ENCODE measurements around the gene IL13. TPM values are rescaled to one million over a fixed set of nuclear protein-coding genes. Genes with fewer than 3 reads are reported as not detected.

IL13 gene
- total RNA-seq: not detected in 2 replicates

DNA sequence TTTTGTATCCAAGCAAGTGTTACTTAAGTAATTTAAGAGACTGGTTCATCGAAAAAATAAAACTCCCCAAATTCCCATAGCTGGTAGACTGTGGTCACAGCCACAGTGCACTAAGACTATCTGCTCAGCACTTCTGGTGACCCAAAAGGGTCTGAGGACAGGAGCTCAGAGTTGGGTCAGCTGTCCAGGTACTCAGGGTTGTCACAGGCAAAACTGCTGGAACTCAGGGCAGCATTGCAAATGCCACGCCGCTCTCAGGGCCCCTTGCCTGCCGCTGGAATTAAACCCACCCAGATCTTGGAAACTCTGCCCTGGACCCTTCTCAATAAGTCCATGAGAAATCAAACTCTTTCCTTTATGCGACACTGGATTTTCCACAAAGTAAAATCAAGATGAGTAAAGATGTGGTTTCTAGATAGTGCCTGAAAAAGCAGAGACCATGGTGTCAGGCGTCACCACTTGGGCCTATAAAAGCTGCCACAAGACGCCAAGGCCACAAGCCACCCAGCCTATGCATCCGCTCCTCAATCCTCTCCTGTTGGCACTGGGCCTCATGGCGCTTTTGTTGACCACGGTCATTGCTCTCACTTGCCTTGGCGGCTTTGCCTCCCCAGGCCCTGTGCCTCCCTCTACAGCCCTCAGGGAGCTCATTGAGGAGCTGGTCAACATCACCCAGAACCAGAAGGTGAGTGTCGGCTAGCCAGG is at the start of gene IL13:
TSS of gene IL13 (plus strand) at position 498 of the 705 bp plus-strand sequence. CDS start at position 512, 14 bp downstream.
- H3K4me3 ChIP-seq (ENCODE audit: low read depth, low read length): no peak within 1 kb of the TSS
- TF ChIP-seq, protein P1, sequence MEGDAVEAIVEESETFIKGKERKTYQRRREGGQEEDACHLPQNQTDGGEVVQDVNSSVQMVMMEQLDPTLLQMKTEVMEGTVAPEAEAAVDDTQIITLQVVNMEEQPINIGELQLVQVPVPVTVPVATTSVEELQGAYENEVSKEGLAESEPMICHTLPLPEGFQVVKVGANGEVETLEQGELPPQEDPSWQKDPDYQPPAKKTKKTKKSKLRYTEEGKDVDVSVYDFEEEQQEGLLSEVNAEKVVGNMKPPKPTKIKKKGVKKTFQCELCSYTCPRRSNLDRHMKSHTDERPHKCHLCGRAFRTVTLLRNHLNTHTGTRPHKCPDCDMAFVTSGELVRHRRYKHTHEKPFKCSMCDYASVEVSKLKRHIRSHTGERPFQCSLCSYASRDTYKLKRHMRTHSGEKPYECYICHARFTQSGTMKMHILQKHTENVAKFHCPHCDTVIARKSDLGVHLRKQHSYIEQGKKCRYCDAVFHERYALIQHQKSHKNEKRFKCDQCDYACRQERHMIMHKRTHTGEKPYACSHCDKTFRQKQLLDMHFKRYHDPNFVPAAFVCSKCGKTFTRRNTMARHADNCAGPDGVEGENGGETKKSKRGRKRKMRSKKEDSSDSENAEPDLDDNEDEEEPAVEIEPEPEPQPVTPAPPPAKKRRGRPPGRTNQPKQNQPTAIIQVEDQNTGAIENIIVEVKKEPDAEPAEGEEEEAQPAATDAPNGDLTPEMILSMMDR (conservative IDR thresholded peaks at IDR 0.05; ENCODE audit: low read depth, low read length): no peak
- DNase-seq (ENCODE audit: low read depth): no peak

DNA sequence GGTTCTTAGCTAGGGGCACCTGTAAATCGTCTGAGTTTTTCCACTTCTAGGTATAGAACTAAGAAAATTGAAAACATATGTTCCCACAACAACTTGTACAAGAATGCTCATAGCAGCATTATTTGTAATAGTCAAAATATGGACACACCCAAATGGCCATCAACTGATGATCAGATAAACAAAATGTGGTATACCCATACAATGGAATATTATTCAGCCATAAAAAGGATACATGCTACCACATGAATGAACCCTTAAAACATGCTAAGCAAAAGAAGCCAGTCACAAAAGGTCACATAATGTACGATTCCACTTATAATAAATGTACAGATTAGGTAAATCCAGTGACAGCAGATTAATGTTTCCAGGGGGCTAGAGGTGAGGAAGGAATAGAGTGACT is 46.0 kb upstream of the IL13 start:
- no peak for DNase-seq (ENCODE audit: low read depth)
- TF ChIP-seq, protein P1 (conservative IDR thresholded peaks at IDR 0.05; ENCODE audit: low read depth, low read length): no peak
- no peak overlapping the region for H3K4me3 ChIP-seq (ENCODE audit: low read depth, low read length)

DNA sequence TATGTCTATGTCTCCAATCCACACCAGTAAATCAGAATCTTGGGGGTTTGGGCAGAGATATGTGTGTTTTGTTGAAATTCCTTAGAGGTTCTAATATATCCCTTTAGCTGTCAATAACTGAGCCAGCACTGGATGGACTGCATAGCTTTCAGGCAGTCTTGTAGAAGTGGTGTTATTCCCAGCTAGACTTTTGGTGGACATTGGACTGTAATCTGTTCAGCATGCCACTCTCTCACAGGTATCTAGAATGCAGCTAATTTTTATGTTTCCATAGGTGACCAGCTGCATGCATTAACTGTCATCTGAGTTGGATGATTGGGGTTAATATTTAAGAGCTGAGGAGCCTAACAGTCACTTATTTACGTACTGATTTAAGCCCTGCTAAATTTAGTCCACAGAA is 45.1 kb upstream of the IL13 start:
- no peak overlapping the region for H3K4me3 ChIP-seq (ENCODE audit: low read depth, low read length)
- TF ChIP-seq, protein P1 (conservative IDR thresholded peaks at IDR 0.05; ENCODE audit: low read depth, low read length): no peak
- no peak for DNase-seq (ENCODE audit: low read depth)

DNA sequence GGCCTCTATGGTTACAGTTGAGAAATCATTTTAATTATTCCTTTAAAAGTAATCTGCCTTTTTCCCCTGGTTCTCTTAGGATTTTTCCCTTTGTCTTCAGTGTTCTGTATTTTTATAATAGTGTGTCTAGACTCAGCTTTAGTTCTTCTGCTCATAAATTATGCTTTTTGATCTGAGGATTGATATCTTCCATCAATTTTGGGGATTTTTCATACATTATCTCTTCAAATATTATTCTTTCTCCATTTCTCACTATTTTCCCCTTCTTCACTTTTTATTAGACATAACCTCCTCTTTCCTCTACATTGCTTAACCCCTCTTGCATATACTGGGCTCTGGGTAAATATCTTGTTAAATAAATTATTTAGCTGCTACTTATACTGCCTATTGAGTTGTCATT is 36.3 kb upstream of the IL13 start:
- no peak overlapping the region for H3K4me3 ChIP-seq (ENCODE audit: low read depth, low read length)
- TF ChIP-seq, protein P1 (conservative IDR thresholded peaks at IDR 0.05; ENCODE audit: low read depth, low read length): no peak
- no peak for DNase-seq (ENCODE audit: low read depth)

DNA sequence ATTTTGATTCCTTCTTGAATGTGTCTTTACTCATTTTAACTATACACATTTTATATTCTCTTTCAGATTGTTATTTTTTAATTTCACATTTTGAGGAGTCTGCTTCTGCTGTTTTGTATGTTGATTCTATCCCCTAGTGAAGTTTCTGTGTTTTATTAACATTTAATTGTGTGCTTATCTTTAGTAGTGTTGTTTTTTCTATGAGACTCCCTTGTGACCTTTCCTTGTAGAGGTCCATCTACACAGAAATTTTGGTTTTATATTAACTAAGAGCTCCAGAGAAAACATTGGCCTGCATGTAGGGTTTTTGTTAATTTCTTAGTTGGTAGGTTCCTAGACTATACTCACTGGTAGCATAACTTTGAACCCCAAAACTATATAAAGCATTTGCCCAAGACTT is 35.4 kb upstream of the IL13 start:
- no peak overlapping the region for H3K4me3 ChIP-seq (ENCODE audit: low read depth, low read length)
- no peak for DNase-seq (ENCODE audit: low read depth)
- TF ChIP-seq, protein P1 (conservative IDR thresholded peaks at IDR 0.05; ENCODE audit: low read depth, low read length): no peak

DNA sequence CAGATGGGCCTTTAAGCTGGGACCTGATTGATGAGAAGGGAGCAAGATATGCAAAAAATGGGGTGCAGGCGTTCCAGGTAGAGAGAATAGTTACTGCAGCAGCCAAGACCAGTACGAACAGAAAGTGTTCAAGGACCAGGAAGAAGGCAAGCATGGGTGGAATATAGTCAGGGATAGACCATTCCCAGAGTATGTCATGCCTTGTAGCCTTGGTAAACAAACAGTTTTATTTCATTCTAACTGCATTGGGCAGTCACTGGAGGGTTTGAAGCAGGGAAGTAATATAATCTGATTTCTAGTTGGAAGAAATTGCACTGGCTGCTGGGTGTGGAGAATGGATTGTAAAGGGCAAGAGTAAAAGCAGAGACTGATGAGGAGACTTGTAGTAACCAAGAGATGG is 30.5 kb upstream of the IL13 start:
- TF ChIP-seq, protein P1 (conservative IDR thresholded peaks at IDR 0.05; ENCODE audit: low read depth, low read length): no peak
- no peak for DNase-seq (ENCODE audit: low read depth)
- no peak overlapping the region for H3K4me3 ChIP-seq (ENCODE audit: low read depth, low read length)

DNA sequence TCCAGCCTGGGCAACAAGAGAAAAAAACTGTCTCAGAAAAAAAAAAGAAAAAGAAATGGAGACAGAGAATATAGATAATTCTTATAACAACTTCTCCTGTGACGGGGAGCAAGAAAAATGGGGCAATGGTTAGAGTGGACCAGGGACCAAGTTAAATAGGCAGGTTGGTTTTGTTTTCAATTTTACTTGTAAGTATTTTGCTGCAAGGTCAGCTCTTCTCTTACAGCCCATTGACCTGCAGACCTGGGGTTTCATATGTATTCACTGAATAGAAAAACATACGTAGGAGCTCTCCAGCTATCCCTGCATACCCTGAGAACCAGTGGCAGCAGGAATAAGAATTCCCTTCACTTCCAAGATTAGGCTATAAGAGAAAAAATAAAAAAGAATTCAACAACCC is 29.2 kb upstream of the IL13 start:
- no peak overlapping the region for H3K4me3 ChIP-seq (ENCODE audit: low read depth, low read length)
- no peak for DNase-seq (ENCODE audit: low read depth)
- TF ChIP-seq, protein P1 (conservative IDR thresholded peaks at IDR 0.05; ENCODE audit: low read depth, low read length): no peak

Measured in epithelial cell of proximal tubule (primary cell).